OCI-LY7 (cell line): ENCODE data around the gene ANKRD65. TPM values are rescaled to one million over a fixed set of nuclear protein-coding genes. Genes with fewer than 3 reads are reported as not detected.
"Not testable (repeated sequence)": the region's sequence is repeated elsewhere in the genome, so short reads cannot be mapped to it uniquely, and the experiment has no call there.

Source experiments
- BruUV-seq: library from RNA; stranded (reverse); fragments of 400-500 nt; replicated peaks from 2 replicates; lab custom pipeline; 2021; lab: Mats Ljungman, UMichigan
- CTCF ChIA-PET: fragments of 300-600 bp; sonication (Branson Sonifier 250); formaldehyde crosslinking; loops from one replicate; lab custom pipeline; 2022; ENCODE audit warnings: antibody characterized with exemption; ENCODE audit not compliant: unreplicated experiment; lab: Charles Lee
- POLR2A ChIA-PET: fragments of 300-600 bp; sonication (Branson Sonifier 250); formaldehyde crosslinking; loops from one replicate; lab custom pipeline; 2022; ENCODE audit warnings: antibody characterized with exemption; lab: Charles Lee
- DNase-seq: peaks from one replicate; pipeline ENCODE4 v3.0.0-alpha.2; 2015; ENCODE audit warnings: low spot score
- H2AFZ ChIP-seq: fragments of 200-600 bp; sonication (generic), shearing (Covaris generic); 2 replicates; pipeline ENCODE4 v1.6.1; 2014; ENCODE audit warnings: mild to moderate bottlenecking, antibody characterized with exemption, low read length, moderate library complexity
- H3K27ac ChIP-seq: fragments of 200-600 bp; sonication (generic); 2 replicates; pipeline ENCODE4 v1.5.1; 2014; ENCODE audit warnings: mixed run types, low read depth, mild to moderate bottlenecking, moderate library complexity, low read length, inconsistent platforms; ENCODE audit not compliant: poor library complexity, severe bottlenecking
- H3K36me3 ChIP-seq: fragments of 200-600 bp; sonication (generic); 2 replicates; pipeline ENCODE4 v1.6.1; 2014; ENCODE audit warnings: mild to moderate bottlenecking, antibody characterized with exemption, low read length, moderate library complexity, mixed read lengths; ENCODE audit not compliant: insufficient read depth
- H3K4me1 ChIP-seq: fragments of 200-600 bp; sonication (generic); 2 replicates; pipeline ENCODE4 v1.5.1; 2014; ENCODE audit warnings: mild to moderate bottlenecking, low read length; ENCODE audit not compliant: insufficient read depth, poor library complexity, severe bottlenecking
- H3K4me2 ChIP-seq: fragments of 200-600 bp; sonication (generic); 2 replicates; pipeline ENCODE4 v1.6.1; 2014; ENCODE audit warnings: mild to moderate bottlenecking, low read length
- H3K4me3 ChIP-seq: fragments of 200-600 bp; sonication (generic); 2 replicates; pipeline ENCODE4 v1.5.1; 2014; ENCODE audit warnings: mild to moderate bottlenecking, low read depth, low read length; ENCODE audit not compliant: poor library complexity, severe bottlenecking
- H3K79me2 ChIP-seq: fragments of 200-600 bp; sonication (generic); 2 replicates; pipeline ENCODE4 v1.6.1; 2016; ENCODE audit warnings: low read depth, mild to moderate bottlenecking, low read length, moderate library complexity, mixed read lengths; ENCODE audit not compliant: insufficient read depth
- H3K9me2 ChIP-seq: fragments of 200-600 bp; sonication (generic); 2 replicates; pipeline ENCODE4 v1.6.1; 2016; ENCODE audit warnings: mild to moderate bottlenecking, low read length, mixed read lengths; ENCODE audit not compliant: insufficient read depth
- H3K9me3 ChIP-seq: fragments of 200-600 bp; sonication (generic); 2 replicates; pipeline ENCODE4 v1.6.1; 2014; ENCODE audit warnings: mild to moderate bottlenecking, mixed run types, low read length, mixed read lengths
- H4K20me1 ChIP-seq: fragments of 200-600 bp; sonication (generic); 2 replicates; pipeline ENCODE4 v1.6.1; 2014; ENCODE audit warnings: mild to moderate bottlenecking, antibody characterized with exemption, low read length, moderate library complexity, mixed read lengths; ENCODE audit not compliant: insufficient read depth
- CTCF ChIP-seq: fragments of 200-600 bp; sonication (generic); conservative IDR thresholded peaks from 2 replicates; pipeline ENCODE4 v1.5.1; 2014; ENCODE audit warnings: mild to moderate bottlenecking, antibody characterized with exemption, low read length, moderate library complexity, mixed read lengths
- EZH2phosphoT487 ChIP-seq: fragments of 200-600 bp; sonication (generic); IDR thresholded peaks from 2 replicates; pipeline ENCODE4 v1.6.1; 2018; ENCODE audit warnings: low read depth, borderline replicate concordance, mild to moderate bottlenecking, mixed run types, antibody characterized with exemption, low read length, moderate library complexity, mixed read lengths
- intact Hi-C: fragments of 100-400 bp; cut with micrococcal nuclease; formaldehyde crosslinking; loops from one replicate; pipeline ENCODE4 v1.10.0; 2022; ENCODE audit not compliant: unreplicated experiment
- total RNA-seq, 2 experiments: library from RNA; depleted of rRNA in 1 of 2; stranded (reverse); fragments of >200 nt in 1 of 2; shearing (Covaris generic) in 1 of 2; gene quantifications; 2 replicates each; pipeline ENCODE4 v1.2.3, GENCODE V29; 2014 to 2022

ANKRD65 gene
- total RNA-seq, 2 experiments from 2014 or later: not detected

- no peak overlapping the region for H3K27ac ChIP-seq
- no peak overlapping the region for H3K4me2 ChIP-seq
- ChIA-PET CTCF (no interaction called here), POLR2A (interaction anchor here (0.6 kb wide), 1 partner anchor 78 kb away, joined by 8 read pairs; no protein-coding TSS in a partner anchor)
- H3K36me3 ChIP-seq: peaks cover 84% of the 10 kb centered on the region
- no peaks in the 10 kb centered on the region for H3K4me1 ChIP-seq
- TF ChIP-seq CTCF: no peak
- TF ChIP-seq EZH2phosphoT487: no peak
- H4K20me1 ChIP-seq: no peaks in the 10 kb centered on the region
- H3K9me2 ChIP-seq: no peaks in the 10 kb centered on the region
- intact Hi-C loops: no loop called here
- H3K79me2 ChIP-seq: peaks cover under 1% of the 10 kb centered on the region; the same call in 1 of the 2 replicates
- BruUV-seq: no TSS peak
- no peak for DNase-seq
- no peak overlapping the region for H3K4me3 ChIP-seq
- no peak overlapping the region for H2AFZ ChIP-seq
- no peaks in the 10 kb centered on the region for H3K9me3 ChIP-seq
These were observed 33.7 kb downstream of the ANKRD65 start for GRCh38 chr1:1387098-1388077.

- Histone ChIP-seq H3K9me3 (no peaks in the 10 kb centered on the region), H3K27ac (no peak overlapping the region), H3K36me3 (peaks cover 83% of the 10 kb centered on the region), H3K4me1 (no peaks in the 10 kb centered on the region), H2AFZ (no peak overlapping the region), H3K79me2 (peaks cover 9% of the 10 kb centered on the region; the same call in 1 of the 2 replicates), H3K4me2 (no peak overlapping the region), H4K20me1 (no peaks in the 10 kb centered on the region), H3K9me2 (no peaks in the 10 kb centered on the region), H3K4me3 (no peak overlapping the region)
- BruUV-seq: no TSS peak
- DNase-seq: no peak
- no peak for TF ChIP-seq EZH2phosphoT487
- no peak for TF ChIP-seq CTCF
- POLR2A ChIA-PET: interaction anchor here (0.7 kb wide), 1 partner anchor 8 kb away, joined by 3 read pairs; no protein-coding TSS in a partner anchor
- CTCF ChIA-PET: no interaction called here
- intact Hi-C loops: no loop called here
These were observed 35.1 kb downstream of the ANKRD65 start for GRCh38 chr1:1385931-1386330.

- CTCF ChIA-PET, H3K4me2 ChIP-seq, H2AFZ ChIP-seq, DNase-seq, H3K4me3 ChIP-seq, H3K4me1 ChIP-seq, H3K27ac ChIP-seq, POLR2A ChIA-PET, H3K79me2 ChIP-seq, H3K9me2 ChIP-seq, intact Hi-C loops, H4K20me1 ChIP-seq, H3K9me3 ChIP-seq, BruUV-seq: not testable (repeated sequence)
- H3K36me3 ChIP-seq: peaks cover 83% of the 10 kb centered on the region
These were observed 35.7 kb downstream of the ANKRD65 start for GRCh38 chr1:1385339-1385738.
